ENCODE data around the gene PCDHGA2.
"Not testable (repeated sequence)": the region's sequence is repeated elsewhere in the genome, so short reads cannot be mapped to it uniquely, and the experiment has no call there.

DNA sequence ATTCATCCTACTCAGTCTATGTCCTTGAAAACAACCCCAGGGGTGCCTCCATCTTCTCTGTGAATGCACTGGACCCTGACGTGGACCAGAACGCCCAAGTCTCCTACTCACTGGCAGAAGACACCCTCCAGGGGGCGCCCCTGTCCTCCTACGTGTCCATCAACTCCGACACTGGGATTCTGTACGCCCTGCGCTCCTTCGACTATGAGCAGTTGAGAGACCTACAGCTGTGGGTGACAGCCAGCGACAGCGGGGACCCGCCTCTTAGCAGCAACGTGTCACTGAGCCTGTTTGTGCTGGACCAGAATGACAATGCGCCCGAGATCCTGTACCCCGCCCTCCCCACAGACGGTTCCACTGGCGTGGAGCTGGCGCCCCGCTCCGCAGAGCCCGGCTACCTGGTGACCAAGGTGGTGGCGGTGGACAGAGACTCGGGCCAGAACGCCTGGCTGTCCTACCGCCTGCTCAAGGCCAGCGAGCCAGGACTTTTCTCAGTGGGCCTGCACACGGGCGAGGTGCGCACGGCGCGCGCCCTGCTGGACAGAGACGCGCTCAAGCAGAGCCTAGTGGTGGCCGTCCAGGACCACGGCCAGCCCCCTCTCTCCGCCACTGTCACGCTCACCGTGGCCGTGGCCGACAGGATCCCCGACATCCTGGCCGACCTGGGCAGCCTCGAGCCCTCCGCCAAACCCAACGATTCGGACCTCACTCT, 37.0 kb downstream of the PCDHGA2 start:
- not testable (repeated sequence) for TF ChIP-seq POLR2A (IDR thresholded peaks at IDR 0.05; ENCODE audit: extremely low read depth, insufficient read length)
- TF ChIP-seq, protein P1, sequence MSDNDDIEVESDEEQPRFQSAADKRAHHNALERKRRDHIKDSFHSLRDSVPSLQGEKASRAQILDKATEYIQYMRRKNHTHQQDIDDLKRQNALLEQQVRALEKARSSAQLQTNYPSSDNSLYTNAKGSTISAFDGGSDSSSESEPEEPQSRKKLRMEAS (IDR thresholded peaks at IDR 0.05; ENCODE audit: low read depth, low read length) = not testable (repeated sequence)
- TF ChIP-seq, protein P2, sequence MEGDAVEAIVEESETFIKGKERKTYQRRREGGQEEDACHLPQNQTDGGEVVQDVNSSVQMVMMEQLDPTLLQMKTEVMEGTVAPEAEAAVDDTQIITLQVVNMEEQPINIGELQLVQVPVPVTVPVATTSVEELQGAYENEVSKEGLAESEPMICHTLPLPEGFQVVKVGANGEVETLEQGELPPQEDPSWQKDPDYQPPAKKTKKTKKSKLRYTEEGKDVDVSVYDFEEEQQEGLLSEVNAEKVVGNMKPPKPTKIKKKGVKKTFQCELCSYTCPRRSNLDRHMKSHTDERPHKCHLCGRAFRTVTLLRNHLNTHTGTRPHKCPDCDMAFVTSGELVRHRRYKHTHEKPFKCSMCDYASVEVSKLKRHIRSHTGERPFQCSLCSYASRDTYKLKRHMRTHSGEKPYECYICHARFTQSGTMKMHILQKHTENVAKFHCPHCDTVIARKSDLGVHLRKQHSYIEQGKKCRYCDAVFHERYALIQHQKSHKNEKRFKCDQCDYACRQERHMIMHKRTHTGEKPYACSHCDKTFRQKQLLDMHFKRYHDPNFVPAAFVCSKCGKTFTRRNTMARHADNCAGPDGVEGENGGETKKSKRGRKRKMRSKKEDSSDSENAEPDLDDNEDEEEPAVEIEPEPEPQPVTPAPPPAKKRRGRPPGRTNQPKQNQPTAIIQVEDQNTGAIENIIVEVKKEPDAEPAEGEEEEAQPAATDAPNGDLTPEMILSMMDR (IDR thresholded peaks at IDR 0.05; ENCODE audit: low read depth, low read length) = peak; percentile 1
